IPS-11a (cell line): ENCODE measurements around the gene CCR6.

Source experiments
- H3K4me3 ChIP-seq: one replicate; pipeline ENCODE4 v1.5.1; 2013; ENCODE audit warnings: low read depth, low read length, control low read depth

The CCR6 gene

GRCh38 chr6:167119670-167120582, 3.0 kb upstream of the CCR6 start:
- H3K4me3 ChIP-seq = no peak overlapping the region

- no peak overlapping the region for H3K4me3 ChIP-seq
Measured at GRCh38 chr6:167120583-167120903, 2.4 kb upstream of the CCR6 start.

- H3K4me3 ChIP-seq = no peak overlapping the region
Measured at GRCh38 chr6:167121335-167121841, 1.5 kb upstream of the CCR6 start.

- H3K4me3 ChIP-seq = no peak overlapping the region
Measured at GRCh38 chr6:167122041-167122826, 662 bp upstream of the CCR6 start.

- no peak overlapping the region for H3K4me3 ChIP-seq
Measured at GRCh38 chr6:167124753-167125152, 1.9 kb downstream of the CCR6 start.

- no peak overlapping the region for H3K4me3 ChIP-seq
Measured at GRCh38 chr6:167125410-167125809, 2.5 kb downstream of the CCR6 start.

GRCh38 chr6:167125855-167126349, 3.0 kb downstream of the CCR6 start:
- no peak overlapping the region for H3K4me3 ChIP-seq

GRCh38 chr6:167127785-167128531, 5.1 kb downstream of the CCR6 start:
- H3K4me3 ChIP-seq = no peak overlapping the region

GRCh38 chr6:167129159-167129558, 6.3 kb downstream of the CCR6 start:
- no peak overlapping the region for H3K4me3 ChIP-seq

- H3K4me3 ChIP-seq = no peak overlapping the region
Measured at GRCh38 chr6:167129562-167129961, 6.7 kb downstream of the CCR6 start.

GRCh38 chr6:167130008-167130677, 7.2 kb downstream of the CCR6 start:
- H3K4me3 ChIP-seq = no peak overlapping the region

GRCh38 chr6:167130712-167131684, 8.1 kb downstream of the CCR6 start:
- H3K4me3 ChIP-seq = no peak overlapping the region

GRCh38 chr6:167134448-167135328, 11.8 kb downstream of the CCR6 start:
- H3K4me3 ChIP-seq = no peak overlapping the region

GRCh38 chr6:167136376-167136775, 13.5 kb downstream of the CCR6 start:
- no peak overlapping the region for H3K4me3 ChIP-seq

- H3K4me3 ChIP-seq = no peak overlapping the region
Measured at GRCh38 chr6:167137081-167137480, 14.2 kb downstream of the CCR6 start.

GRCh38 chr6:167137881-167138280, 15.0 kb downstream of the CCR6 start:
- H3K4me3 ChIP-seq = no peak overlapping the region

- no peak overlapping the region for H3K4me3 ChIP-seq
Measured at GRCh38 chr6:167139761-167140160, 16.9 kb downstream of the CCR6 start.
